GM23338 (cell line): ENCODE results near the gene OSBPL1A. TPM values are rescaled to one million over a fixed set of nuclear protein-coding genes. Genes with fewer than 3 reads are reported as not detected.

Experiments used
- ATAC-seq: fragments of 200-7000 bp; cut with Tn5 transposase; 3 replicates; pipeline ENCODE4 v1.9.1; 2020
- DNase-seq: peaks from one replicate; pipeline ENCODE4 v3.0.0-alpha.2; 2015; ENCODE audit warnings: low spot score
- H2AFZ ChIP-seq: fragments of 200-600 bp; sonication (generic); 2 replicates; pipeline ENCODE4 v1.8.0; 2016; ENCODE audit warnings: antibody characterized with exemption, mild to moderate bottlenecking, moderate library complexity
- H3F3A ChIP-seq: fragments of 200-600 bp; sonication (generic); replicated peaks from 2 replicates; pipeline ENCODE4 v1.8.0; 2017; ENCODE audit warnings: antibody characterized with exemption, mixed run types, low read depth
- H3K27ac ChIP-seq: fragments of 200-600 bp; sonication (generic); 2 replicates; pipeline ENCODE4 v1.6.1; 2016; ENCODE audit warnings: low read depth
- H3K27me3 ChIP-seq: fragments of 200-600 bp; sonication (generic); 2 replicates; pipeline ENCODE4 v1.8.0; 2016; ENCODE audit warnings: mild to moderate bottlenecking, mixed run types, moderate library complexity; ENCODE audit not compliant: insufficient read depth
- H3K36me3 ChIP-seq: fragments of 200-600 bp; sonication (generic); 2 replicates; pipeline ENCODE4 v1.8.0; 2016; ENCODE audit warnings: mild to moderate bottlenecking; ENCODE audit not compliant: insufficient read depth
- H3K4me1 ChIP-seq: fragments of 200-600 bp; sonication (generic); 2 replicates; pipeline ENCODE4 v1.8.0; 2016; ENCODE audit warnings: mild to moderate bottlenecking, moderate library complexity; ENCODE audit not compliant: insufficient read depth
- H3K4me2 ChIP-seq: fragments of 200-600 bp; sonication (generic); 2 replicates; pipeline ENCODE4 v1.7.1; 2017; ENCODE audit warnings: mixed run types
- H3K4me3 ChIP-seq: fragments of 200-600 bp; sonication (generic); 2 replicates; pipeline ENCODE4 v1.6.1; 2016; ENCODE audit warnings: mixed run types
- H3K79me2 ChIP-seq: fragments of 200-600 bp; sonication (generic); replicated peaks from 2 replicates; pipeline ENCODE4 v1.8.0; 2017; ENCODE audit warnings: mild to moderate bottlenecking; ENCODE audit not compliant: insufficient read depth
- H3K9me2 ChIP-seq: fragments of 200-600 bp; sonication (generic); 2 replicates; pipeline ENCODE4 v1.8.0; 2017; ENCODE audit not compliant: insufficient read depth
- H4K20me1 ChIP-seq: fragments of 200-600 bp; sonication (generic); replicated peaks from 2 replicates; pipeline ENCODE4 v1.8.0; 2017; ENCODE audit warnings: mild to moderate bottlenecking; ENCODE audit not compliant: insufficient read depth
- H3K27ac Mint-ChIP-seq: 2 replicates; pipeline ENCODE4 v1.8.0; 2020; ENCODE audit warnings: inconsistent platforms, mild to moderate bottlenecking, moderate library complexity, mixed read lengths
- H3K27me3 Mint-ChIP-seq: 3 replicates; pipeline ENCODE4 v1.8.0; 2022; ENCODE audit warnings: low read depth, mild to moderate bottlenecking, moderate library complexity, mixed read lengths, inconsistent platforms; ENCODE audit not compliant: insufficient read depth, poor library complexity
- H3K36me3 Mint-ChIP-seq: 3 replicates; pipeline ENCODE4 v1.8.0; 2021; ENCODE audit warnings: low read depth, mild to moderate bottlenecking, inconsistent platforms, moderate library complexity, mixed read lengths
- H3K4me1 Mint-ChIP-seq: 3 replicates; pipeline ENCODE4 v1.8.0; 2020; ENCODE audit warnings: mild to moderate bottlenecking, inconsistent platforms, mixed read lengths
- H3K4me3 Mint-ChIP-seq: 3 replicates; pipeline ENCODE4 v1.8.0; 2021; ENCODE audit warnings: moderate library complexity, mild to moderate bottlenecking, inconsistent platforms, mixed read lengths
- H3K9me3 Mint-ChIP-seq: 3 replicates; pipeline ENCODE4 v1.8.0; 2020; ENCODE audit warnings: moderate library complexity, mild to moderate bottlenecking, inconsistent platforms, mixed read lengths
- CTCF ChIP-seq, 2 experiments: fragments of 200-600 bp in 1 of 2; sonication (generic) in 1 of 2; conservative IDR thresholded peaks; 2 replicates each; pipeline versions ENCODE4 v1.5.1 to v1.6.1; 2016 to 2017; ENCODE audit warnings: antibody characterized with exemption in 2 of 2, low read depth in 2 of 2, mild to moderate bottlenecking in 2 of 2, moderate library complexity in 1 of 2
- EZH2 ChIP-seq: fragments of 200-600 bp; sonication (generic); IDR thresholded peaks from one replicate; pipeline ENCODE4 v1.8.0; 2017; ENCODE audit warnings: antibody characterized with exemption, mild to moderate bottlenecking, low read depth; ENCODE audit not compliant: unreplicated experiment
- EZH2phosphoT487 ChIP-seq: fragments of 200-600 bp; sonication (generic); IDR thresholded peaks from one replicate; pipeline ENCODE4 v1.8.1; 2018; ENCODE audit warnings: antibody characterized with exemption; ENCODE audit not compliant: unreplicated experiment
- JUNB ChIP-seq: IDR thresholded peaks from one replicate; pipeline ENCODE4 v1.6.1; 2016; ENCODE audit warnings: antibody characterized with exemption; ENCODE audit not compliant: unreplicated experiment
- NANOG ChIP-seq: IDR thresholded peaks from 2 replicates; pipeline ENCODE4 v1.6.1; 2016; ENCODE audit warnings: antibody characterized with exemption, borderline replicate concordance
- REST ChIP-seq: IDR thresholded peaks from one replicate; pipeline ENCODE4 v1.6.1; 2018; ENCODE audit warnings: antibody characterized with exemption; ENCODE audit not compliant: unreplicated experiment
- STAT1 ChIP-seq: IDR thresholded peaks from one replicate; pipeline ENCODE4 v1.6.1; 2016; ENCODE audit warnings: antibody characterized with exemption; ENCODE audit not compliant: unreplicated experiment
- ZNF114 ChIP-seq: fragments of 250-450 bp; sonication (Bioruptor Pico); IDR thresholded peaks from 2 replicates; pipeline ENCODE4 v1.5.0; 2020; ENCODE audit warnings: mild to moderate bottlenecking, moderate library complexity
- ZNF331 ChIP-seq: fragments of 250-450 bp; sonication (Bioruptor Pico); IDR thresholded peaks from 2 replicates; pipeline ENCODE4 v1.5.0; 2020; ENCODE audit warnings: low read depth, mild to moderate bottlenecking, moderate library complexity
- ZNF462 ChIP-seq: fragments of 250-450 bp; sonication (Bioruptor Pico); IDR thresholded peaks from 2 replicates; pipeline ENCODE4 v1.5.0; 2020; ENCODE audit warnings: mild to moderate bottlenecking, moderate library complexity
- polyA plus RNA-seq: library from polyadenylated mRNA; unstranded; fragments of >200 nt; fragmentation: Nextera tagmentation; extraction: Ambion mirVana; gene quantifications from 2 replicates; pipeline ENCODE4 v1.2.1, GENCODE V29; 2016
- total RNA-seq: library from RNA; depleted of rRNA; stranded (reverse); fragments of >200 nt; shearing (Covaris generic); gene quantifications from 2 replicates; pipeline ENCODE4 v1.2.3, GENCODE V29; 2014
- TF ChIP-seq, protein P1 (sequence below): IDR thresholded peaks from 2 replicates; pipeline ENCODE4 v1.6.1; 2016; ENCODE audit warnings: antibody characterized with exemption

OSBPL1A gene
- total and polyA plus RNA-seq, 2 experiments from 2014 or later = 55.6 to 71.4 TPM

DNA sequence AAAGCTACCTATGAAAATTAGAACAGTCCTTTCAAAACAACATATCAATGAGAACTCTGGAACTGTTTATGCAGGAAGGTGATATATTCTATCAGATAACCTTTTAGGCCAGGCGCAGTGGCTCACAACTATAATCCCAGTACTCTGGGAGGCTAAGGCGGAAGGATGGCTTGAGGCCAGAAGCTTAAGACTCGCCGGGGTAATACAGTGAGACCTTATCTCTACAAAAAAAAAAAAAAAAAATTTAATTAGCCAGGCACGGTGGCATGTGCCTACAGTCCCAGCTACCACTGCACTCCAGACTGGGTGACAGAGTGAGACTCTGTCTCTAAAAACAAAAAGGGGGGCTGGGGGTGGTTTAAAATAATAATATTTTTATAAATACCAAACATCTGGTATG lies 77.9 kb downstream of the OSBPL1A start (continued):
- no peak for TF ChIP-seq EZH2phosphoT487
- no peak for TF ChIP-seq REST
- no peak for TF ChIP-seq NANOG
- no peak for TF ChIP-seq JUNB
- no peak for TF ChIP-seq CTCF (conservative IDR thresholded peaks at IDR 0.05; ENCODE audit: low read depth in 2 of 2)
- TF ChIP-seq ZNF331 = no peak
- TF ChIP-seq ZNF114 (CRISPR knock-in tag) = no peak

DNA sequence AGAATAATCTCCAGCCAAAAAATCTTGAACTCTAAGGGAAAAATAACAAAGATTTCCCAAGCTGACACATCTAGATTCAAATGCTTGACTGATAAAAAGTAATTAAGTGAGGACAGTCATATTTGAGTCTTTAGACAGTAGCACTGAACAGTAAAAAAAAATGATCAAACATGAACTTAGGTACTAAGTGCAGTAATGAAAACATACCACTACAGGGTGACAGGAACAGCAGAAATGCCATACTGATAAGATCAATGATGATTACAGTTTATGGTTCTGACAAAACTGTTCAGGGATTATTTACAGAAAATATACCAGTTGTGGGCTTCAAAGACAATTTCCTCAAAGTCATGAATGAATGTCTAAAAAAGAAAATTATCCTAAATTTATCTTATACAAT lies 80.3 kb downstream of the OSBPL1A start:
- DNase-seq = no peak
- Histone ChIP-seq H2AFZ (no peak overlapping the region), H3K79me2 (no peaks in the 10 kb centered on the region), H3K27me3 (no peaks in the 10 kb centered on the region), H3K4me1 (no peaks in the 10 kb centered on the region), H3K4me3 (no peak overlapping the region), H4K20me1 (no peaks in the 10 kb centered on the region), H3K27ac (no peak overlapping the region), H3K36me3 (peaks cover 3% of the 10 kb centered on the region; the same call in 1 of the 2 replicates), H3K9me2 (no peaks in the 10 kb centered on the region), H3F3A (no peaks in the 10 kb centered on the region), H3K4me2 (no peak overlapping the region)
- Mint-ChIP-seq H3K36me3 (peaks cover 18% of the 10 kb centered on the region; the same call in 2 of the 3 replicates), H3K9me3 (no peaks in the 10 kb centered on the region), H3K4me3 (no peak overlapping the region), H3K4me1 (no peaks in the 10 kb centered on the region; the same call in 2 of the 3 replicates), H3K27ac (no peak overlapping the region), H3K27me3 (no peaks in the 10 kb centered on the region)
- no peak for ATAC-seq
- no peak for TF ChIP-seq EZH2
- no peak for TF ChIP-seq ZNF462 (CRISPR knock-in tag)
- TF ChIP-seq STAT1 = no peak
- TF ChIP-seq ZNF114 (CRISPR knock-in tag) = no peak
- TF ChIP-seq, protein P1, sequence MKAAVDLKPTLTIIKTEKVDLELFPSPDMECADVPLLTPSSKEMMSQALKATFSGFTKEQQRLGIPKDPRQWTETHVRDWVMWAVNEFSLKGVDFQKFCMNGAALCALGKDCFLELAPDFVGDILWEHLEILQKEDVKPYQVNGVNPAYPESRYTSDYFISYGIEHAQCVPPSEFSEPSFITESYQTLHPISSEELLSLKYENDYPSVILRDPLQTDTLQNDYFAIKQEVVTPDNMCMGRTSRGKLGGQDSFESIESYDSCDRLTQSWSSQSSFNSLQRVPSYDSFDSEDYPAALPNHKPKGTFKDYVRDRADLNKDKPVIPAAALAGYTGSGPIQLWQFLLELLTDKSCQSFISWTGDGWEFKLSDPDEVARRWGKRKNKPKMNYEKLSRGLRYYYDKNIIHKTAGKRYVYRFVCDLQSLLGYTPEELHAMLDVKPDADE = no peak
- TF ChIP-seq CTCF (conservative IDR thresholded peaks at IDR 0.05; ENCODE audit: low read depth in 2 of 2) = no peak
